Esophagus muscularis mucosa (tissue), 4 donors: Measurements from ENCODE around the gene LSMEM2.
A peak's percentile ranks its signal among the peaks of the same experiment; 100 is the strongest.

Experiments
- EP300 ChIP-seq: sonication (generic); formaldehyde crosslinking; IDR thresholded peaks from one replicate; pipeline ENCODE4 v1.6.1; 2017; ENCODE audit warnings: antibody characterized with exemption
- POLR2A ChIP-seq: fragments of 450-650 bp; IDR thresholded peaks from one replicate; pipeline ENCODE4 v1.6.1; 2017; ENCODE audit warnings: antibody characterized with exemption, moderate library complexity, mild to moderate bottlenecking, low read depth
- POLR2AphosphoS5 ChIP-seq, 2 donors: sonication (generic); formaldehyde crosslinking; IDR thresholded peaks; one replicate each; pipeline ENCODE4 v1.6.1; 2017; ENCODE audit warnings: antibody characterized with exemption in 2 of 2
- TF ChIP-seq, protein P1 (sequence below), 3 experiments: fragments of 200-600 bp in 2 of 3; fragments of 450-650 bp in 1 of 3; sonication (generic) in 2 of 3; IDR thresholded peaks; one replicate each; pipeline ENCODE4 v1.5.1; 2017 to 2019; ENCODE audit warnings: antibody characterized with exemption in 3 of 3, mild to moderate bottlenecking in 2 of 3, moderate library complexity in 1 of 3

DNA sequence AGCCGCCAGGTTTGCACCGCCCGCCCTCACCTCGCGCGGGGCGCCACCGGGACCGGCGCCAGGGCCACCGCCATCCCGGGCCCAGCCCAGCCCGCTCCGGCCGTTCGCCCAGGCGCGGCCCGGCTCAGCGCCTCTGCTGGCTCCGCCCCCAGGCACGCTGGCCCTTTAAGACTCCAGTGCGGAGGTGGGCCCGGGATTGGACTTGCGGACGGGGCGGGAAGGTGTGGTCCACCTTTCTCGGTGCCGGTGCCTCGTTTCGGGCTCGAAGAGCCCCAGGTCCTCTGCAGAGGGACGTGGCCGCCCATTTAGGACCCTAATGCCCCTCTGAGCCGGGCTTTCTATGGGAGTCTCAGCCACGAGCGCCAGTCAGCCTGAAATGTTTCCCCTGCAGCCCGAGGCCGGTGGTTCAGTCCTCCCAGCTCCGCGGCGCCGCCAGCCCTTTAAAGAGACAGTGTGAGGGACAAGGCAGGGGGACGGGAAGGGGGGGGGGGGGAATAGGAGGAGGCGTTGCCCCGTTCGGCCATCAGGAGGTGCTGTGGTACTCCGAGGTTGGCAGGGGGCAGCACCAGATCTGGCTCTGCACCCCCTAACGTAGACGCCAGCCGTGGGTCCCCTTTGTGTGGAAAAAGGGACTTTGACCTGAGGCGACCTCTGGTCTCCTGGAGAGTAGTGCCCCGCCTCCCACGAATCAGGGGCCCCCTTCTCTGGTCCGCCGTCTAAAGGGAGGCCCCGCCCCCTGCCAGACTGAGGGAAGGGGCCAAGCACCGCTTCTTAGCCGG is 42.6 kb downstream of the LSMEM2 start:
- TF ChIP-seq, protein P1, sequence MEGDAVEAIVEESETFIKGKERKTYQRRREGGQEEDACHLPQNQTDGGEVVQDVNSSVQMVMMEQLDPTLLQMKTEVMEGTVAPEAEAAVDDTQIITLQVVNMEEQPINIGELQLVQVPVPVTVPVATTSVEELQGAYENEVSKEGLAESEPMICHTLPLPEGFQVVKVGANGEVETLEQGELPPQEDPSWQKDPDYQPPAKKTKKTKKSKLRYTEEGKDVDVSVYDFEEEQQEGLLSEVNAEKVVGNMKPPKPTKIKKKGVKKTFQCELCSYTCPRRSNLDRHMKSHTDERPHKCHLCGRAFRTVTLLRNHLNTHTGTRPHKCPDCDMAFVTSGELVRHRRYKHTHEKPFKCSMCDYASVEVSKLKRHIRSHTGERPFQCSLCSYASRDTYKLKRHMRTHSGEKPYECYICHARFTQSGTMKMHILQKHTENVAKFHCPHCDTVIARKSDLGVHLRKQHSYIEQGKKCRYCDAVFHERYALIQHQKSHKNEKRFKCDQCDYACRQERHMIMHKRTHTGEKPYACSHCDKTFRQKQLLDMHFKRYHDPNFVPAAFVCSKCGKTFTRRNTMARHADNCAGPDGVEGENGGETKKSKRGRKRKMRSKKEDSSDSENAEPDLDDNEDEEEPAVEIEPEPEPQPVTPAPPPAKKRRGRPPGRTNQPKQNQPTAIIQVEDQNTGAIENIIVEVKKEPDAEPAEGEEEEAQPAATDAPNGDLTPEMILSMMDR (IDR thresholded peaks at IDR 0.05) = peak; percentile 40 to 64 (median 48)
- no peak for TF ChIP-seq POLR2A
- no peak for TF ChIP-seq EP300
- TF ChIP-seq POLR2AphosphoS5 (IDR thresholded peaks at IDR 0.05) = peak in 1 of 2 donors; percentile 58
